ENCODE data around the gene FRY. TPM values are rescaled to one million over a fixed set of nuclear protein-coding genes. Genes with fewer than 3 reads are reported as not detected.

FRY gene
- total and polyA plus RNA-seq, 11 donors, result 21.6 to 237 (median 165) TPM

GRCh38 chr13:32093006-32093405 lies 61.4 kb downstream of the FRY start:
- peaks cover 0 to 11% (median under 1%) of the 10 kb centered on the region in 12 donors for H3K4me1 ChIP-seq
- no peak for DNase-seq
- TF ChIP-seq POLR2A (IDR thresholded peaks at IDR 0.05) (no peak), CTCF (IDR thresholded peaks at IDR 0.05) (no peak)
- 78 to 88% (median 83%) methylated on average over 2 of the region's 2 CpGs for WGBS, 4 donors
- ATAC-seq, result no peak
- intact Hi-C loops (cut with DNase I), result no loop called here
- H3K9me3 ChIP-seq, result no peaks in the 10 kb centered on the region
- H3K27ac ChIP-seq, result no peak overlapping the region
- no peaks in the 10 kb centered on the region for H3K27me3 ChIP-seq
- H3K36me3 ChIP-seq, result peaks cover 0 to 3% (median 0%) of the 10 kb centered on the region in 9 donors
- no peak overlapping the region for H3K4me3 ChIP-seq

- Histone ChIP-seq H3K4me3 (no peak overlapping the region), H3K4me1 (peaks cover 0 to 14% (median 0%) of the 10 kb centered on the region in 12 donors), H3K9me3 (no peaks in the 10 kb centered on the region), H3K27ac (peak overlapping the region in 1 of 12 donors; percentile 31), H3K27me3 (no peaks in the 10 kb centered on the region), H3K36me3 (peaks cover 0 to 26% (median 10%) of the 10 kb centered on the region in 9 donors)
- intact Hi-C loops (cut with DNase I), result no loop called here
- TF ChIP-seq CTCF (IDR thresholded peaks at IDR 0.05) (no peak), POLR2A (IDR thresholded peaks at IDR 0.05) (no peak)
- peak; percentile 26 to 76 (median 59) for ATAC-seq
- DNase-seq, result no peak
- WGBS, 4 donors, result 53 to 72% (median 62%) methylated on average over 3 of the region's 3 CpGs
Observed at GRCh38 chr13:32098272-32098671, 66.7 kb downstream of the FRY start.

- no peak overlapping the region for H3K27ac ChIP-seq
- H3K4me1 ChIP-seq, result peaks cover 0 to 15% (median 3%) of the 10 kb centered on the region in 12 donors
- intact Hi-C loops (cut with DNase I), result no loop called here
- peaks cover 0 to 36% (median 14%) of the 10 kb centered on the region in 9 donors for H3K36me3 ChIP-seq
- H3K27me3 ChIP-seq, result no peaks in the 10 kb centered on the region
- DNase-seq, result no peak
- H3K9me3 ChIP-seq, result peaks cover 0 to 7% (median 0%) of the 10 kb centered on the region in 12 donors
- no peak for ATAC-seq
- TF ChIP-seq CTCF (IDR thresholded peaks at IDR 0.05) (no peak), POLR2A (IDR thresholded peaks at IDR 0.05) (no peak)
- no peak overlapping the region for H3K4me3 ChIP-seq
Observed at GRCh38 chr13:32105653-32106313, 74.2 kb downstream of the FRY start.

- Histone ChIP-seq H3K27ac (peak overlapping the region in 1 of 12 donors; percentile 35), H3K36me3 (peaks cover 0 to 30% (median 7%) of the 10 kb centered on the region in 9 donors), H3K9me3 (peaks cover 0 to 7% (median 0%) of the 10 kb centered on the region in 12 donors), H3K4me3 (no peak overlapping the region), H3K4me1 (peaks cover 0 to 27% (median 3%) of the 10 kb centered on the region in 12 donors), H3K27me3 (no peaks in the 10 kb centered on the region)
- no peak for TF ChIP-seq POLR2A (IDR thresholded peaks at IDR 0.05)
- no peak for TF ChIP-seq CTCF (IDR thresholded peaks at IDR 0.05)
- intact Hi-C loops (cut with DNase I), result no loop called here
- DNase-seq (no peak), ATAC-seq (peak in 2 of 4 donors; percentile 29 to 36)
- 36 to 53% (median 41%) methylated on average over 4 of the region's 4 CpGs for WGBS, 4 donors
Observed at GRCh38 chr13:32107474-32107873, 75.9 kb downstream of the FRY start.

Data from heart left ventricle (tissue), 16 donors.